NCI-H2196 (cell line): ENCODE measurements around the gene F10.

Experiments used
- DNase-seq: peaks from one replicate; lab custom pipeline; 2025; ENCODE audit not compliant: unreplicated experiment; lab: John Stamatoyannopoulos, UW

The F10 gene

GRCh38 chr13:113166681-113167080 is 44.1 kb downstream of the F10 start:
- DNase-seq = no peak

- DNase-seq = no peak
Observed at GRCh38 chr13:113167155-113167554, 44.6 kb downstream of the F10 start.

- DNase-seq = no peak
Observed at GRCh38 chr13:113167575-113167974, 45.0 kb downstream of the F10 start.

- DNase-seq = no peak
Observed at GRCh38 chr13:113168211-113168610, 45.6 kb downstream of the F10 start.

- DNase-seq = no peak
Observed at GRCh38 chr13:113169277-113170272, 47.0 kb downstream of the F10 start.

GRCh38 chr13:113170511-113170910 is 47.9 kb downstream of the F10 start:
- DNase-seq = no peak

- no peak for DNase-seq
Observed at GRCh38 chr13:113171250-113172125, 48.9 kb downstream of the F10 start.

- DNase-seq = no peak
Observed at GRCh38 chr13:113172419-113172926, 49.9 kb downstream of the F10 start.

GRCh38 chr13:113176280-113176679 is 53.7 kb downstream of the F10 start:
- no peak for DNase-seq

GRCh38 chr13:113176822-113177221 is 54.2 kb downstream of the F10 start:
- DNase-seq = no peak

GRCh38 chr13:113178070-113178895 is 55.7 kb downstream of the F10 start:
- no peak for DNase-seq

GRCh38 chr13:113178896-113179167 is 56.2 kb downstream of the F10 start:
- no peak for DNase-seq

- no peak for DNase-seq
Observed at GRCh38 chr13:113179374-113180230, 57.0 kb downstream of the F10 start.

GRCh38 chr13:113182046-113182445 is 59.4 kb downstream of the F10 start:
- no peak for DNase-seq

- no peak for DNase-seq
Observed at GRCh38 chr13:113183450-113184129, 61.0 kb downstream of the F10 start.

- no peak for DNase-seq
Observed at GRCh38 chr13:113184568-113185440, 62.2 kb downstream of the F10 start.

- DNase-seq = no peak
Observed at GRCh38 chr13:113186061-113186900, 63.7 kb downstream of the F10 start.

- no peak for DNase-seq
Observed at GRCh38 chr13:113187263-113187669, 64.7 kb downstream of the F10 start.
